HG03175 (cell line): ENCODE results near the gene RDH13.
"Not testable (repeated sequence)": the region's sequence is repeated elsewhere in the genome, so short reads cannot be mapped to it uniquely, and the experiment has no call there.

ENCODE experiments used
- ATAC-seq: cut with Tn5 transposase; IDR thresholded peaks from one replicate; pipeline ENCODE4 v1.9.1; 2021; ENCODE audit warnings: mild to moderate bottlenecking, moderate library complexity; ENCODE audit not compliant: unreplicated experiment

The RDH13 gene

DNA sequence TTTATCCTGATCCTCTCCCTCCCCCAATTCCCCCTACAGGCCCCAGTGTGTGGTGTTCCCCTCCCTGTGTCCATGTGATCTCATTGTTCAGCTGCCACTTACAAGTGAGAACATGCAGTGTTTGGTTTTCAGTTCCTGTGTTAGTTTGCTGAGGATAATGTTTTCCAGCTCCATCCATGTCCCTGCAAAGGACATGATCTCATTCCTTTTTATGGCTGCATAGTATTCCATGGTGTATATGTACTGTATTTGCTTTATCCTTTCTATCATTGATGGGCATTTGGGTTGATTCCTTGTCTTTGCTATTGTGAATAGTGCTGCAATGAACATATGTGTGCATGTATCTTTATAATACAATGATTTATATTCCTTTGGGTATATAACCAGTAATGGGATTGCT, 42.6 kb downstream of the RDH13 start:
- not testable (repeated sequence) for ATAC-seq

DNA sequence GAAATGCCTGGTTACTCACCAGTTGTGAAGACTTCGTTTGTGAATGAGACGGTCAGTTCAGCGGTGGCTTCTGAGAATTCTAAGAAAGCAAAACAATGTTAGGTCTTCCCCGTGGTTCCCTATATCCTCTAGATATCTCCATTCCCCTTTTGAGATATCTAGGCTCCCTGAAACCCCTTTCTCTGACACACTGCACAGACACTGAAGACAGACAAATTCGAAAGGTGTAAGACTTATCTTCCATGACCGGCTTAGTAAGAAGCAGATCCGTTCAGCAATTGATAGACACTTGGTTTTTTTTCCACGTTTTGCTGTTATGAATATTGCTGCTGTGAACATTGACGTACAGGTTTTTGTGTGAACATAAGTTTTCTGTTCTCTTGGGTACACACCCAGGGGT, 44.3 kb downstream of the RDH13 start:
- ATAC-seq: no peak

DNA sequence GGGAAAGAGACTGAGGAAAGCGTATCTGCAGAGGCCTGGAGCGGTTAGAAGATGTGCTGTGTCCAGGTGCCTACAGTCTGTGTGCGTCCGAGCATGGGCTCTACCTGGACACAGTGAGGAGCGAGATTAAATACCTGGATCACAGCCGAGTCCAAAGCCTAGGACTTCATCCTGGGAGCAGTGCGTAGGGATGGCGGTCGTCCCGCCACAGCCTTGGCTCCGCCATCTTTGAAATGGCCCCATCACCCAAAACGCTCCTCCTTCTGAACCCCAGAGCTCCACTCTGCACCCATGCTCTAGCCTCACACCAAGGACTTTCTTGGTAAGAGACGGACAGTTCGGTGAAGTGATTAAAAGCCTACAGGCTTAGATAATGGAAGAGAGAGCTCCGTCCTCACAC, 44.7 kb downstream of the RDH13 start:
- no peak for ATAC-seq

- ATAC-seq: no peak
Measured at GRCh38 chr19:55016017-55016416, 46.9 kb downstream of the RDH13 start.

GRCh38 chr19:55015126-55015525, 47.8 kb downstream of the RDH13 start:
- ATAC-seq: no peak

- ATAC-seq: no peak
Measured at GRCh38 chr19:55014714-55015113, 48.2 kb downstream of the RDH13 start.

GRCh38 chr19:55013596-55013995, 49.4 kb downstream of the RDH13 start:
- no peak for ATAC-seq

GRCh38 chr19:55012306-55012705, 50.6 kb downstream of the RDH13 start:
- ATAC-seq: no peak

- not testable (repeated sequence) for ATAC-seq
Measured at GRCh38 chr19:55010561-55010960, 52.4 kb downstream of the RDH13 start.

DNA sequence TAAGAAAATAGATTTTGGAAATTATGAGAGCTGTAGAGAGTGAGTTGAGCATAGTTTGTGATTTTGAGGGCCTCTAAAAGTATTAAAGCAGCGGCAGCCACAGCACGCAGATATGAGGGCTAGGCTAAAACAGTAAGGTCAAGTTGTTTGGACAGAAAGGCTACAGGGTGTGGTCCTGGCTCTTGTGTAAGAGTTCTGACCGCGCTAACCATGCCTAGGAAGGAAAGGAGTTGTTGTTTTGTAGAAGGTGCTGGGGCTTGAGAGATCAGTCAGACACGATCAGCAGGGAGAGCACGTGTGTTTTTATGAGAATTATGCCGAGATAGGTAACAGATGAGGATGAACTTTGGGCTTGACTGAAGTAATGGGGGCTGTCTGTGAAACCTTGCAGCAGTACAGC, 54.2 kb downstream of the RDH13 start:
- ATAC-seq: not testable (repeated sequence)

DNA sequence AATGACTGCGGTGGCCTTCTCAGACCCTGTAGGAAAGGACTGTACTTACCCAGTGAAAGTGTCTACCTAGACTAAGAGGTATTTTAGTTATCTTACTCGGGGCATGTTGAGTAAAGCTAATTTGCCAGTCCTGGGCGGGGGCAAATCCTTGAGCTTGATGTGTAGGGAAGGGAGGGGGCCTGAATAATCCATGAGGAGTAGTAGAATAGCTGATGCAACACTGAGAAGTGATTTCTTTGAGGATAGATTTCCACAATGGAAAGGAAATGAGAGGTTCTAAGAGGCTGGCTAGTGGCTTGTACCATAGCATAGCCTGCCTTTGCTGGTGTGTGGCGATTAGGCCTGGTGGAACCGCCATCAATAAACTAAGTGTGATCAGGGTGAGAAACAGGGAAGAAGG, 54.8 kb downstream of the RDH13 start:
- ATAC-seq: not testable (repeated sequence)

DNA sequence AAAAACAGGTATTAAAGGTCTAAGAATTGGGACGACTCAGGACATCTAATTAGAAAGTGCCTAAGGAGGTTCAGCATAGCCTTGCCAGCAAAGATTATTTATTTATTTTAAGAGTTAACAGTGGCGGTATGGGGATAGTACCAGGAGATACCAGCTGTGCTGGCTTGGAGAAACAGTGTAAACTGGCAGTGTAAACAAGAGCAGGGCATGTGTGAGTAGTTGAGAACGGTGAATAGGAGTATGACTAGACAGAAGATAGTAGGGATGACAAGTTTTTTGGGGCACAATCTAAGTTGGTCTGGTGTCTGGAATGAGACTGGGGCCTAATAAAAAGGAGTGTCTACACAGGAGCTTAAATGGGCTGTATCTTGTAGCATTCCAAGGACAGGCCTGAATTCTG, 55.4 kb downstream of the RDH13 start:
- not testable (repeated sequence) for ATAC-seq

DNA sequence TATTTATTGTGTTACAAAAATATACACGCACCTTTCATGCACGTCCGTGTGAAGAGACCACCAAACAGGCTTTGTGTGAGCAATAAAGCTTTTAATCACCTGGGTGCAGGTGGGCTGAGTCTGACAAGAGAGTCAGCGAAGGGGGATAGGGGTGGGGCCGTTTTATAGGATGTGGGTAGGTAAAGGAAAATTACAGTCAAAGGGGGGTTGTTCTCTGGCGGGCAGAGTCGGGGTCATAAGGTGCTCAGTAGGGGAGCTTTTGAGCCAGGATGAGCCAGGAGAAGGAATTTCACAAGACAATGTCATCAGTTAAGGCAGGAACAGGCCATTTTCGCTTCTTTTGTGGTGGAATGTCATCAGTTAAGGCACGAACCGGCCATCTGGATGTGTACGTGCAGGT, 56.2 kb downstream of the RDH13 start:
- not testable (repeated sequence) for ATAC-seq

DNA sequence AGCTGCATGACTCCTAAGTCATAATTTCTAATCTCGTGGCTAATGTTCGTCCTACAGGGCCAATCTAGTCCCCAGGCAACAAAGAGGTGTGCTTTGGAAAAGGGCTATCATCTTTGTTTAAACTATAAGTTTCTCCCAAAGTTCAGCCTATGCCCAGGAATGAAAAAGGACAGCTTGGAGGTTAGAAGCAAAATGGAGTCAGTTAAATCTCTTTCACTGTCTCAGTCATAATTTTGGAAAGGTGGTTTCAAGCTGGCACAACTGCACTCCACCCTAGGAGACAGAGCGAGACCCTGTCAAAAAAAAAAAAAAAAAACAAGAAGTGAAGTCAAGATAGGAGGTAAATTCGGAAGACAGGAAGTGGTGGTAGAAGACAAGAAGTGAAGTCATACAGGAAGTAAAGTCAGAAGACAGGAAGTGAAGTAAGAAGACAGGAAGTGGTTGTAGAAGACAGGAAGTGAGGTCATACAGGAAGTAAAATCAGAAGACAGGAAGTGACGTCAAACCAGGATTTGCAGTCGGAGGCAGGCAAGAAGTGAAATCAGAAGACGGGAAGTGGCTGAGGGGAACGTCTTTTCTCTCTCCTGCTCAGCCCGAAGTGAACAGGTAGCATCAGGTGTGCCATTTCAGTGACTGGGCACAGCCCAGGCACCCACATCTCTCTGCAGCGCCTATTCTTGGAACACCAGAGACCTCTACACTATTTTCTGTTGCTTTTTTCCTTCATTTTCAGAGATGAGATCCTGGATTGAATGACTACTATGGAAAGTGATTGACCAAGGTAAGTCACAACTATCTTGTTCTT, 57.1 kb downstream of the RDH13 start:
- ATAC-seq: peak; percentile 52

GRCh38 chr19:55000761-55001160, 62.2 kb downstream of the RDH13 start:
- ATAC-seq: no peak

GRCh38 chr19:54998751-54999239, 64.2 kb downstream of the RDH13 start:
- ATAC-seq: not testable (repeated sequence)

DNA sequence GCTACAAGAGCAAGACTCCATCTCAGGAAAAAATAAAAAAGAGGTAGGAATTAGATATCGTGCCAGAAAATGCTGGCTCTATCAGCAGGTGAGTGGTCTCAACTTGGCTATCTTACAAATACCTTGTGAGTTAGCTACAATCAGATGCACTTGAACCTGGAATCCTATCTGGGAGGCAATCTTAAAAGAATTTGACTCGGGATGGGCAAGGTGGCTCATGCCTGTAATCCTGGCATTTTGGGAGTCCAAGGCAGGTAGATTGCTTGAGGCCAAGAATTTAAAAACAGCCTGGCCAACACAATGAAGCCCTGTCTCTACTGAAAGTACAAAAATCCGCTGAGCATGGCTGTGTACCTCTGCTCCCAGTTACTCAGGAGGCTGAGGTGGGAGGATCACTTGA, 67.4 kb downstream of the RDH13 start:
- ATAC-seq: no peak
